ENCODE data around the gene CTR9.

Gene CTR9

GRCh38 chr11:10750838-10751580 is at the start of gene CTR9:
Gene CTR9, plus strand, starts transcription at chr11:10751246. Its CDS starts 167 bp downstream, at chr11:10751413.
- peak; percentile 92 for DNase-seq

DNA sequence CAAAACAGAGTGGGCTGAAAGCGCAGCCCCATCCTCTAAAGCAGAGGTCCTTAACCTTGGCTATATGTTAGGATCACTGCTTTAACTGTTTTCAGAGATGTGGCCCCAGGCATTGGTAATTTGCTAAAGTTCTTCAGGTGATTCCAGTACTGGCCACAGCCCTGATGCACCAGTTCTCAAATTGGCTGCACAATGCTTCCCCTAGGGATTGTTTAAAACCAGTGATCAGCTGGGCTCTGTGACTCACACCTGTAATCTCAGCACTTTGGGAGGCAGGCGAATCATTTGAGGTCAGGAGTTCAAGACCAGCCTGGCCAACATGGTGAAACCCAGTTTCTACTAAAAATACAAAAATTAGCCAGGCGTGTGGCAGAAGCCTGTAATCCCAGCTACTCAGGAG is 49.1 kb upstream of the CTR9 start:
- DNase-seq: no peak

DNA sequence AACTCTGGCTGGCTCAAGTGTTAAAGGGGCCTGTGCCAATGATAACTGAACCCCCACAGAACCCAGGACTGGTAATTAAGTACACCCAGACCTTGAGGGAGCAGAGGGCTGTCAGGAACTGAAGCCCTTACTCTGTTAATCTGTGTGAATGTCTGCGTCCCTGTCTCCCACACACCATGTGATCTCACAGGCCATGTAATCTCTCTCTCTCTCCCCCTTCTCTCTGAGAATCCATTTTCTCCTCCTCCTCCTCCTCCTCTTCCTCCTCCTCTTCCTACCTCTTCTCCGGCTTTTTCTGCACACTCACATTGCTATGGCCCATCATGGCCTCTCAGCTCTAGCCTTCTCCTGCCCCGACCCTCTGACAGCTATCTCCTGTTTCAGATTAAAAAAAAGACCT is 42.9 kb upstream of the CTR9 start:
- no peak for DNase-seq

GRCh38 chr11:10709299-10710086 is 41.6 kb upstream of the CTR9 start:
- DNase-seq: no peak

DNA sequence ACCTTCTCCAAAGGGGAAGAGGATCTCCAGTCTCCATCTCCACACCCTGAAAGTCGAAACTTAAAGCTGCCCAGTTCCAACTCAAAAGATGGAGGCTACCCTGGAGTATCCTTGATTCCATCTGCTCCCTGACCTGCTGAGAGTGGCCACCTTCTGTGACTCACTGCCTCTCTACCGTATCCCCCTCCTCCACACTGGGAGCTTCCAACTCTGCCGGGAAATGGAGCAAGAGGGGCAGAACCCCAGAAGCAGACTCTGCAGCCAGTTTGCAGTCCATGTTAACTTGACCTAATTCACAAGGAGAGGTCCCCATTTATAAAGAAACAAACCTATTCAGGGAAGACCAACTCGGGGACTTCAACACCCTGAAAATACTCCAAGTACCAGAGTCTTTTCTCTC is 35.5 kb upstream of the CTR9 start:
- DNase-seq: no peak

DNA sequence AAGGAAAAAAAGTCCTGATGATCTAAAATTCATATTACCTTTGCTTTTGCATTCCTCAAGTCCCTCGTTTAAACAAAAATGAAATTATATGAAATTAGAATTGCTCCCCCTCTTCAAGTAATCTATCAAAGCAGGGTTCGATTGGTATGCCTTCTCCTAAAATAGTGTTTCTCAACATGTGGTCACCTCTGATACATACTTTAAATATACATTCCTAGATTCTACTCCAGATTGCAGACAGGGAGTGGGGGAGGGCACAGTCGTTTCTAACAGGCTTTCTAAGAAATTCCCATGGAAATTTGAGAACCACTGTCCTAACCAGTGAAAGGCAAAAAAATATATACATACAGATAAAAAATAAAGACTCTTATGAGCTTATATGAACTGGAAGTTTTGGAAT is 34.9 kb upstream of the CTR9 start:
- no peak for DNase-seq

DNA sequence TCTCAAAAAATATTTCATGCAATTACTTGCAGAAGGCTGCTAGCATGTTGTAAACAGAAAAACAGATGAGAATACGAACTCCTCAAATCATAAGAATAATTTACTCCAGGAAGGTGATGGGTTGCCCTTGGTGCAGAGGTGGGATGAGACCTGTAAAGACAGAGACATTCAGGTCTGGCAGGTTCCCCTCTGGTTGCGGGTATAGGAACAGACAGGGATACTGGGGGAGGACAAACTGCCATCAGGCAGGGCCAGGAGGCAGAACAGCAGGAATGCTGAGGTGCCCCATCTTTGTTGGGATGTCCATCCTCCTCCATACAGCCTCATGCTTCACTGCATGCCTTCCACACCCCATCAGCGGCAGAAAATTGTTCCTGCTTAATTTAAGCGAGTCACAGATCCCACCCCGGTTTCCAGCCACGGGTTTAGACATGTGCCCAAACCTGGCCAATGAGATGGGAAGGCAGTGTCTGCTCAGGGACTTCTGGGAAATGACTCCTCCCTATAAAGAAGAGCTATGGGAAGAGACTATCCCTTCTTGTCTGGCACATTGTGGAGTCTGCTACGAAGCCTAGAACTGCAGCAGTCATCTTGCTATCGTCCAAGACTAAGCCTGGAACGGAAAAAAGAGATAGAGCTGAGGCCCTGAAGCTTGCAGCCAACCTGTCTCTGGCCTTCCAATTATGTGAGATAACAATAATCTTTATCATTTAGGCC is 34.3 kb upstream of the CTR9 start:
- DNase-seq: no peak

- no peak for DNase-seq
Measured at GRCh38 chr11:10719616-10720015, 31.4 kb upstream of the CTR9 start.

DNA sequence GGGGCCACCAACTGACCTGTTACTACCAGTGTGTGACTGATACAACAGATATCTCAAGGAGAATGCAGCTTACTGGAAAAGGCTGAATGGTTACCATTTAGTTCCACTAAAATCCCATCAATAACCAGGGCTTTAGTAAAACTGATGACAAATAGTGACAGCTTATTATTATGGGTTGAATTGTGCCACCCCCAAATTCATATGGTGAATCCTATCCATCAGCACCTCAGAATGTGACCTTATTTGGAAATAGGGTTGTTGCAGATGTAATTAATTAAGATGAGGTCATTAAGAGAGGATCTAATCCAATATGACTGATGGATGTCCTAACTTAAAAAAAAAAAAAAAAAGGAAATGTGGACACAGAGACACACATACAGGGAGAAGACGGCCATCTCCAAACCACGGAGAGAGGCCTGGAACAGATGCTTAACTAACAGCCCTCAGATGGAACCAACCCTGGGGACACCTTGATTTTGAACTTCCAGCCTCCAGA is 30.1 kb upstream of the CTR9 start:
- no peak for DNase-seq

DNA sequence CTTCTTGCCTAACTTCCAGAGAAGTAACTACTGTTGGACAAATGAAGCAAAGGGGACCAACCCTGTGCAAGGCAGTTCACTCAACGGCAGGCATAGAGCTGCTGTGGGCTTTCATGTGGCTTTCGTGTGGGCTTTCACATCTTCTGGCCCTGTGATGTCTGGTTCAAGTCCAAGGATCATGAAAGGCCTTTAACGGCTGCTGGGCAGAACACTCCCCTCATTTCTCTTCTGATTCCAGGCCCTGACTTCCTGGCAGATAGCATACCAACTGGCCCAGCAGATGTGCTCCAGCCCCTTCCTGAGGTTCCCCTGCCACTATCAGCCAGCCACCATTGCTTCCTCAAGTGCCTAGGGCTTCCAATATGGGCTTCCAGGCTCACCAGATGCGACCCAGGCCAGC is 28.7 kb upstream of the CTR9 start:
- DNase-seq: no peak

- DNase-seq: peak; percentile 34
Measured at GRCh38 chr11:10725114-10725906, 25.7 kb upstream of the CTR9 start.

- DNase-seq: no peak
Measured at GRCh38 chr11:10725907-10726253, 25.2 kb upstream of the CTR9 start.

DNA sequence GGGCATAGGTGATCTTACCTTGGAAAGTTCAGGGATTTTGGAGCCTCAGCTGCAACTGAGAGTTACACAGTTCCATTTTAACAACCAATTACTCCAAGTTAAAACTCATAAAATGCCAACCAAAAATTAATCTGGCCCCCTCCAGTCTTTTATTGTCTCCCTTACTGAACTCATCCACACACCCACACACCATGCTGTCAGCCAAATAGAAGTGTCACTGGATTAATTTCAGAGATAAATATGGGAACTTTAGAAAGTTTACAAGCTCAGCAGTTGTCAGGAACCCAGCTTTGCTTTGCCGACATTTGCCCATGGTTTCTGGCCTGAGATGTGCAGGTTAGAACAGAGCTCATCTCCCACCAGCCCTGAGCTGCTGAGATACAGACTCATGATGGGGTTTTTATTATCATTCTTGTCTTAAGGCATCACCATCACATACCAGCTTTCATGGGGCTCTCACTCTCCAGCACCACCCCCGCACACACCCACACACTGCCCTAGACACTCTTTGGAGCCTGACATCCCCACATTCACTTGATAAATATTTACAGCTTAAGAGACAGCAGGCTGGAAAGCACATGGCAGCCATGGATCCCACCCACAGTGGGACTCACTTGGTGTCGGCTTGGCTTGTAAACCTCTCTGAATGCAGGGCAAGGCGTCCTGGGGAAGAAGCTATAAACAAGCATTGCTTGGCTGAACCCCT is 23.7 kb upstream of the CTR9 start:
- DNase-seq: no peak

DNA sequence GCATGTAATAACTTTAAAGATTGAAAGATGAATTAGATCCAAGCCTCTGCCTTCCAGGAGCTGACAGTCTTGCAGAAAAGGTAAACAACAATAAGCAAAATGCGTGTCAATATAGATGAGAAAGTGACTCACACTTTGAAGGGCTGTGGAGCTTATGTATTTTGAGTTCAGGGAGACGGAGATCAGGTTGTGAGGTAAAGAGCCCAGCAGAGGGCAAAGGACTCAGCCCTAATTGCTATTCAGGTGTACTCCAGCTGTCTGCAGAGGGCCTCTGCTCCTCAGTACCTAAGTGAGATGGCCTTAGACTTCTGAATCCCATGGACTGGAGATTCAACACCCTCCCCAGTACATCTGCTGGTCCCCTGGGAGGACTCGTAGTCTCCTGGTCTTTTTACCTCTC is 22.9 kb upstream of the CTR9 start:
- DNase-seq: no peak

DNA sequence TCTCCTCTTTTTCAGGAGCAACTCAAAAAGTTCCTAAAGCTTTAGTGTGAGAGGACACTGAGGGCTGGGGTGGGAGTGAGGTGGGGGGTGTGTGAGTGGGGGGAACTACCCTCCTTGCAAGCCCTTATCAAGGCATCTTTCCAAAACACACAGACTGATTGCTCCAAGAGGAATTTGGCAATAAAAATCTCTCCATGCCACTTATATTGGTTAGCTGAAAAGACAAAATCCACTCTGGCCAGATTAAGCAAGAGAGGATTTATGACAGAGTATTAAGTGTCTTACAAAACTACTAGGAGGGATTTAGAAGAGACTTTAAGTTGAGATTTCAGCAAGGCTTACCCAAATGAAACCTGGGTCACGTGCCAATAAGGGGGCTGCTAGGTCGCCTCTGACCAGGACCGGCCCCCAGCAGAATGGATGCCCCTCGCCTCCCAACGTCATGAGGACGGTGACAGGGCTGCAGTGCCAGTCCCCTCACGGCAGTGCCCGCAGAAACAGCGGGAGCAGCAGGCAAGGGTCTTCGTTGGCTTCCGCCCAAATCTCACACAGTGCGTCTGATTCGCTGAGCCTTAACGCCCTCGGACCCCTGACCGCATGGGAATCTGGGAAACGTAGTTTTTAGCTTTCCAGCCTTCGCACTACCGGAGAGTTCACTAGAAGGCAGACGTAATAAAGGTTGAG is 22.1 kb upstream of the CTR9 start:
- DNase-seq: no peak

DNA sequence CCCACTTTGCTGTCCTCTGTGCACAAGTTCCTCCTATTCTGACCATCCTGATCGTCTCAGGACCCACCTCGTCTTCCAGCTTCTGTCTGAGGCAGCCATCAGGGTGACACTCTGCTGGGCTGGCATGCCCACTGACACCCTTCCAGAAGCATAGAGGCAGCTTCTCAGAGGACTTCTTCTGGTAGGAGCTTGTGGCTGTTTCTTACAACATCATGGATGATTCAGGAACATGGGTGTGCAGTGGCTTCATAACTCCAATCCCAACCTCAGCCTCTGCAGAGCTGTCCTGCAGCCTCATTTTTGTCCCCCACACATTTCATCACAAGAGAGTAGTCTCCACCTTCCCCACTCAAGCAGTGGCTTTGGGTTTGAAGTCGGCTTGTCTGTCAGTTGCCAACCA is 20.9 kb upstream of the CTR9 start:
- DNase-seq: no peak

DNA sequence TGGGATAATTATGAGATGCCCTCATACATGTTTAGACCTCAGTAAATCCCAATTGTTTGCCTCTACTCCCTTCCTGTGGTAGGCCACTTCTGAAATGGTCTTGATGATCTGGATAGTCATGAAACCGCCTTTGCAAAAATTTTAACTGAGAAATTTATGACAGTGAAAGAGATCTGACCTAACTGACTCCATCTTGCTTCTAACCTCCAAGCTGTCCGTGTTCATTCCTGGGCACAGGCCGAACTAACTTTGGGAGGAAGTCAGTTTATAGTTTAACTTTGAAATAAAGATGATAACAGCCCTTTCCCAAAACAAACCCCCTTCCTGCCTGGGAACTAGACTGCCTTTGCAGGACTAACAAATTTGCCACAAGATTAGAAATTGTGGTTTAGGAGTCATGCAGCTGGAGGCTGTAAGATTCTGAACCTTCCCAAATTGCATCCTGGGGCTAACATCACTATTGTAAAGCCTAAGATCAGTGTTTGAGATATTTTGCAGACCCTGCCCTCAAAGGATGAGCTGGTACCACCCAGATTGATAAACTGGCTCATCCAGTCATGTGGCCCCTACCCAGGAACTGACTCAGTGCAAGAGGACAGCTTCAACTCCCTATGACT is 19.9 kb upstream of the CTR9 start:
- DNase-seq: no peak

- peak; percentile 91 for DNase-seq
Measured at GRCh38 chr11:10735481-10736475, 15.3 kb upstream of the CTR9 start.

GRCh38 chr11:10742460-10743208 is 8.4 kb upstream of the CTR9 start:
- DNase-seq: peak; percentile 27

Measured in stimulated activated CD4-positive, alpha-beta T cell treated with anti-CD3 and anti-CD28 coated beads, Interleukin-4, amount 100 ng/mL, for 24 hours (primary cell).